ENCODE results near the gene OR9G4. TPM values are rescaled to one million over a fixed set of nuclear protein-coding genes. Genes with fewer than 3 reads are reported as not detected.

Gene OR9G4
- total RNA-seq, 2 donors from 2014 or later = not detected

DNA sequence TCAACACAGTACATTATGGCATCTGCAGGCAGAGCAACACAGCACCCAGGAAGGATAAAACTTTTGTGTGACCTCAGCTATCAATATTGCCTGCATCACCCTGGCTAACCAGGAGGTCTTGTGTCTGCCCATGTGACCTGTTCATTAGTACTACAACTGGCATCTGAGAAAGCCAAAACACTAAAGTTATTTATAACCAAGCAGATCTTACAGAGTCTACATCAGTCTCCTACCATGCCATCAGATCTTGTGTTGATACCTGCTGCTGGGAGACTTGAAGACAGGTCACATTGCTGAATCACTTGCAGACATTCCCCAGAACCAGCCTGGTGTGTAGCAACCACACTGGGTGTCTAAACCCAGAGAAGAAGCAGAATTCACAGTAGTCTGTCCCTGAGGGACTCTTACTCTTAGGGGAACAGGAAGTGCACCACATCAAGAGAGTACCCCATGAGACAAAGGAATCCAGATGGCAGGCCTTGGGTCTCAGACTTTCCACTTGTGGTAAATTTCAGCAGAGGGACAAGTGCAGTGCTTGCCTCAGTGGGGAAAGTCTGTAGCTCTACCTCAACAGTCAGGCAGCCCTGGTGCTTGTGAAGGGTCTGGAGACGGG is 42.6 kb downstream of the OR9G4 start:
- H3K36me3 Mint-ChIP-seq (ENCODE audit: insufficient read depth in 2 of 2) = no peaks in the 10 kb centered on the region
- no peak for ATAC-seq (replicated peaks in 1 of 2)
- no peaks in the 10 kb centered on the region for H3K27me3 Mint-ChIP-seq (ENCODE audit: low read depth)
- peaks cover 6% of the 10 kb centered on the region in 2 donors for H3K9me3 Mint-ChIP-seq
- H3K27ac Mint-ChIP-seq = no peak overlapping the region
- DNase-seq = no peak
- no peak overlapping the region for H3K4me3 Mint-ChIP-seq
- H3K4me1 Mint-ChIP-seq (ENCODE audit: low read depth) = no peaks in the 10 kb centered on the region

GRCh38 chr11:56700914-56701485 is 47.5 kb downstream of the OR9G4 start:
- Mint-ChIP-seq H3K36me3 (ENCODE audit: insufficient read depth in 2 of 2) (no peaks in the 10 kb centered on the region), H3K27ac (no peak overlapping the region), H3K4me1 (ENCODE audit: low read depth) (no peaks in the 10 kb centered on the region), H3K27me3 (ENCODE audit: low read depth) (no peaks in the 10 kb centered on the region), H3K4me3 (no peak overlapping the region), H3K9me3 (peaks cover 12 to 13% of the 10 kb centered on the region in 2 donors)
- no peak for DNase-seq
- ATAC-seq (replicated peaks in 1 of 2) = no peak

- ATAC-seq (replicated peaks in 1 of 2) (no peak), DNase-seq (no peak)
- H3K9me3 Mint-ChIP-seq = peaks cover 10 to 13% of the 10 kb centered on the region in 2 donors
- H3K27me3 Mint-ChIP-seq (ENCODE audit: low read depth) = no peaks in the 10 kb centered on the region
- H3K27ac Mint-ChIP-seq = no peak overlapping the region
- no peak overlapping the region for H3K4me3 Mint-ChIP-seq
- H3K36me3 Mint-ChIP-seq (ENCODE audit: insufficient read depth in 2 of 2) = no peaks in the 10 kb centered on the region
- no peaks in the 10 kb centered on the region for H3K4me1 Mint-ChIP-seq (ENCODE audit: low read depth)
These were observed 48.1 kb downstream of the OR9G4 start for GRCh38 chr11:56700242-56700913.

- DNase-seq (no peak), ATAC-seq (replicated peaks in 1 of 2) (no peak)
- Mint-ChIP-seq H3K27me3 (ENCODE audit: low read depth) (no peaks in the 10 kb centered on the region), H3K9me3 (peaks cover 10 to 11% of the 10 kb centered on the region in 2 donors), H3K4me1 (ENCODE audit: low read depth) (no peaks in the 10 kb centered on the region), H3K27ac (no peak within 1 kb of the TSS), H3K36me3 (ENCODE audit: insufficient read depth in 2 of 2) (no peaks in the 10 kb centered on the region), H3K4me3 (no peak within 1 kb of the TSS)
These were observed 49.7 kb downstream of the OR9G4 start, which contains the start of gene OR9G1 for GRCh38 chr11:56698795-56699194. OR9G1 (plus strand) TSS chr11:56699095; CDS start chr11:56700388, 1,293 bp downstream.

GRCh38 chr11:56693428-56693827 is 55.1 kb downstream of the OR9G4 start:
- Mint-ChIP-seq H3K9me3 (peaks cover 4 to 6% of the 10 kb centered on the region in 2 donors), H3K36me3 (ENCODE audit: insufficient read depth in 2 of 2) (no peaks in the 10 kb centered on the region), H3K4me1 (ENCODE audit: low read depth) (no peaks in the 10 kb centered on the region), H3K27ac (no peak overlapping the region), H3K4me3 (no peak overlapping the region), H3K27me3 (ENCODE audit: low read depth) (no peaks in the 10 kb centered on the region)
- DNase-seq (no peak), ATAC-seq (replicated peaks in 1 of 2) (no peak)

Other genes starting within 250 kb of the OR9G4 start
- not detected for gene OR5M11, start 205.4 kb downstream of the OR9G4 start, total RNA-seq
- gene OR5M10, start 171.0 kb downstream of the OR9G4 start, total RNA-seq = not detected
- not detected for gene OR5M1, start 133.8 kb downstream of the OR9G4 start, total RNA-seq
- not detected for gene OR5AP2, start 106.3 kb downstream of the OR9G4 start, total RNA-seq
- gene OR5AR1, start 85.0 kb downstream of the OR9G4 start, total RNA-seq = not detected
- gene OR9G1, start 49.6 kb downstream of the OR9G4 start, total RNA-seq = not detected
- gene OR5AK2, start 240.2 kb upstream of the OR9G4 start, total RNA-seq = not detected

All from activated T-cell treated with anti-CD3 and anti-CD28 coated beads, Interleukin-2, amount 50 U/mL, for 72 hours (primary cell).